Measurements from ENCODE around the gene MAPKAPK2.
"Not testable (repeated sequence)": the region's sequence is repeated elsewhere in the genome, so short reads cannot be mapped to it uniquely, and the experiment has no call there.

The MAPKAPK2 gene

GRCh38 chr1:206757524-206758266 lies 73.0 kb downstream of the MAPKAPK2 start:
- Histone ChIP-seq H3K4me3 (ENCODE audit: low read length) (no peak overlapping the region), H2AFZ (ENCODE audit: low read length) (peak overlapping the region; percentile 18; the same call in 1 of the 2 replicates), H3K79me2 (ENCODE audit: low read length) (no peaks in the 10 kb centered on the region), H3K4me2 (ENCODE audit: low read depth, low read length) (peak overlapping the region; percentile 20; the same call in 1 of the 2 replicates), H3K9me3 (replicated peaks; ENCODE audit: insufficient read depth, low read length) (no peaks in the 10 kb centered on the region), H3K27me3 (replicated peaks; ENCODE audit: insufficient read depth, low read length) (no peaks in the 10 kb centered on the region), H3K9me2 (replicated peaks; ENCODE audit: insufficient read depth, low read length) (no peaks in the 10 kb centered on the region), H3K36me3 (replicated peaks; ENCODE audit: insufficient read depth, low read length) (no peaks in the 10 kb centered on the region), H3K4me1 (ENCODE audit: low read length) (peaks cover 13% of the 10 kb centered on the region; the same call in 1 of the 2 replicates), H4K20me1 (ENCODE audit: insufficient read depth, low read length) (no peaks in the 10 kb centered on the region), H3F3A (ENCODE audit: insufficient read depth, low read length) (no peaks in the 10 kb centered on the region), H3K27ac (ENCODE audit: low read length) (no peak overlapping the region), H3K9ac (ENCODE audit: low read length) (no peak overlapping the region)
- DNase-seq: peak; percentile 26
- TF ChIP-seq EZH2phosphoT487 (IDR thresholded peaks at IDR 0.05; ENCODE audit: low read length) (no peak), EZH2 (optimal IDR thresholded peaks at IDR 0.05; ENCODE audit: low read depth, low read length) (no peak), CTCF (IDR thresholded peaks at IDR 0.05; ENCODE audit: low read length) (no peak)

- H3F3A ChIP-seq (ENCODE audit: insufficient read depth, low read length): peaks cover 3% of the 10 kb centered on the region; the same call in 1 of the 2 replicates
- no peaks in the 10 kb centered on the region for H3K36me3 ChIP-seq (replicated peaks; ENCODE audit: insufficient read depth, low read length)
- H3K9me2 ChIP-seq (replicated peaks; ENCODE audit: insufficient read depth, low read length): no peaks in the 10 kb centered on the region
- no peak overlapping the region for H3K4me3 ChIP-seq (ENCODE audit: low read length)
- no peak for DNase-seq
- TF ChIP-seq EZH2phosphoT487 (IDR thresholded peaks at IDR 0.05; ENCODE audit: low read length): no peak
- TF ChIP-seq CTCF (IDR thresholded peaks at IDR 0.05; ENCODE audit: low read length): no peak
- no peak for TF ChIP-seq EZH2 (optimal IDR thresholded peaks at IDR 0.05; ENCODE audit: low read depth, low read length)
- H3K79me2 ChIP-seq (ENCODE audit: low read length): no peaks in the 10 kb centered on the region
- H3K4me1 ChIP-seq (ENCODE audit: low read length): peaks cover 18% of the 10 kb centered on the region
- no peak overlapping the region for H2AFZ ChIP-seq (ENCODE audit: low read length)
- H3K27ac ChIP-seq (ENCODE audit: low read length): no peak overlapping the region
- H3K27me3 ChIP-seq (replicated peaks; ENCODE audit: insufficient read depth, low read length): no peaks in the 10 kb centered on the region
- H3K9me3 ChIP-seq (replicated peaks; ENCODE audit: insufficient read depth, low read length): no peaks in the 10 kb centered on the region
- H3K4me2 ChIP-seq (ENCODE audit: low read depth, low read length): no peak overlapping the region
- no peaks in the 10 kb centered on the region for H4K20me1 ChIP-seq (ENCODE audit: insufficient read depth, low read length)
- H3K9ac ChIP-seq (ENCODE audit: low read length): no peak overlapping the region
Measured at GRCh38 chr1:206760590-206760989, 75.9 kb downstream of the MAPKAPK2 start.

- Histone ChIP-seq H2AFZ (ENCODE audit: low read length) (no peak overlapping the region), H3K79me2 (ENCODE audit: low read length) (no peaks in the 10 kb centered on the region), H3K9me3 (replicated peaks; ENCODE audit: insufficient read depth, low read length) (no peaks in the 10 kb centered on the region), H3K9me2 (replicated peaks; ENCODE audit: insufficient read depth, low read length) (no peaks in the 10 kb centered on the region), H3K4me2 (ENCODE audit: low read depth, low read length) (no peak overlapping the region), H3K27me3 (replicated peaks; ENCODE audit: insufficient read depth, low read length) (no peaks in the 10 kb centered on the region), H3K27ac (ENCODE audit: low read length) (no peak overlapping the region), H3K9ac (ENCODE audit: low read length) (no peak overlapping the region), H3F3A (ENCODE audit: insufficient read depth, low read length) (peaks cover 10% of the 10 kb centered on the region), H4K20me1 (ENCODE audit: insufficient read depth, low read length) (no peaks in the 10 kb centered on the region), H3K4me1 (ENCODE audit: low read length) (peaks cover 25% of the 10 kb centered on the region), H3K4me3 (ENCODE audit: low read length) (no peak overlapping the region), H3K36me3 (replicated peaks; ENCODE audit: insufficient read depth, low read length) (no peaks in the 10 kb centered on the region)
- TF ChIP-seq EZH2 (optimal IDR thresholded peaks at IDR 0.05; ENCODE audit: low read depth, low read length): no peak
- no peak for TF ChIP-seq EZH2phosphoT487 (IDR thresholded peaks at IDR 0.05; ENCODE audit: low read length)
- TF ChIP-seq CTCF (IDR thresholded peaks at IDR 0.05; ENCODE audit: low read length): no peak
- no peak for DNase-seq
Measured at GRCh38 chr1:206761159-206761768, 76.6 kb downstream of the MAPKAPK2 start.

GRCh38 chr1:206762741-206763364 lies 78.1 kb downstream of the MAPKAPK2 start:
- not testable (repeated sequence) for H3K27ac ChIP-seq (ENCODE audit: low read length); H3K79me2 ChIP-seq (ENCODE audit: low read length); H4K20me1 ChIP-seq (ENCODE audit: insufficient read depth, low read length); H2AFZ ChIP-seq (ENCODE audit: low read length); H3K4me3 ChIP-seq (ENCODE audit: low read length); H3K9me2 ChIP-seq (replicated peaks; ENCODE audit: insufficient read depth, low read length); H3K27me3 ChIP-seq (replicated peaks; ENCODE audit: insufficient read depth, low read length); DNase-seq; H3K9ac ChIP-seq (ENCODE audit: low read length); H3K4me2 ChIP-seq (ENCODE audit: low read depth, low read length); H3K36me3 ChIP-seq (replicated peaks; ENCODE audit: insufficient read depth, low read length); H3K9me3 ChIP-seq (replicated peaks; ENCODE audit: insufficient read depth, low read length)
- peaks cover 21% of the 10 kb centered on the region for H3F3A ChIP-seq (ENCODE audit: insufficient read depth, low read length)
- H3K4me1 ChIP-seq (ENCODE audit: low read length): peaks cover 32% of the 10 kb centered on the region

GRCh38 chr1:206765771-206766170 lies 81.1 kb downstream of the MAPKAPK2 start:
- not testable (repeated sequence) for H3K36me3 ChIP-seq (replicated peaks; ENCODE audit: insufficient read depth, low read length); DNase-seq; H3K4me3 ChIP-seq (ENCODE audit: low read length); H3K9ac ChIP-seq (ENCODE audit: low read length); H3K27me3 ChIP-seq (replicated peaks; ENCODE audit: insufficient read depth, low read length); H2AFZ ChIP-seq (ENCODE audit: low read length); H3K79me2 ChIP-seq (ENCODE audit: low read length); H4K20me1 ChIP-seq (ENCODE audit: insufficient read depth, low read length); H3K9me3 ChIP-seq (replicated peaks; ENCODE audit: insufficient read depth, low read length); H3K9me2 ChIP-seq (replicated peaks; ENCODE audit: insufficient read depth, low read length)
- Histone ChIP-seq H3F3A (ENCODE audit: insufficient read depth, low read length) (peaks cover 35% of the 10 kb centered on the region), H3K4me1 (ENCODE audit: low read length) (peaks cover 50% of the 10 kb centered on the region), H3K4me2 (ENCODE audit: low read depth, low read length) (peak overlapping the region; percentile 50; the same call in 1 of the 2 replicates), H3K27ac (ENCODE audit: low read length) (peak overlapping the region; percentile 59; the same call in 1 of the 2 replicates)

Measured in MM.1S (cell line).